Skeletal muscle satellite cell (primary cell): Measurements from ENCODE around the gene DUSP5.
A peak's percentile ranks its signal among the peaks of the same experiment; 100 is the strongest.

ENCODE experiments used
- H3K27me3 ChIP-seq: 2 replicates; pipeline ENCODE4 v1.7.0; 2013; ENCODE audit warnings: low read length; ENCODE audit not compliant: control insufficient read depth, insufficient read depth
- H3K36me3 ChIP-seq: 2 replicates; pipeline ENCODE4 v1.7.0; 2013; ENCODE audit warnings: mild to moderate bottlenecking, control low read depth, low read length; ENCODE audit not compliant: insufficient read depth
- H3K4me1 ChIP-seq: 2 replicates; pipeline ENCODE4 v1.7.0; 2013; ENCODE audit warnings: low read length; ENCODE audit not compliant: control insufficient read depth, insufficient read depth
- H3K4me2 ChIP-seq: 2 replicates; pipeline ENCODE4 v1.7.0; 2013; ENCODE audit warnings: mild to moderate bottlenecking, low read length
- H3K4me3 ChIP-seq: 2 replicates; pipeline ENCODE4 v1.7.0; 2013; ENCODE audit warnings: low read length
- H3K9ac ChIP-seq: 2 replicates; pipeline ENCODE4 v1.7.0; 2013; ENCODE audit warnings: mild to moderate bottlenecking, low read depth, low read length, moderate library complexity
- H3K9me3 ChIP-seq: replicated peaks from 2 replicates; pipeline ENCODE4 v1.7.0; 2013; ENCODE audit warnings: mild to moderate bottlenecking, control low read depth, low read length

Gene DUSP5

GRCh38 chr10:110503528-110504110, 5.9 kb downstream of the DUSP5 start:
- peak overlapping the region; percentile 99 for H3K9ac ChIP-seq

GRCh38 chr10:110504111-110504735, 6.5 kb downstream of the DUSP5 start:
- peak overlapping the region; percentile 99 for H3K9ac ChIP-seq
- no peaks in the 10 kb centered on the region for H3K27me3 ChIP-seq
- H3K36me3 ChIP-seq, result peaks cover 87% of the 10 kb centered on the region
- peak overlapping the region; percentile 94 for H3K4me2 ChIP-seq
- H3K4me3 ChIP-seq, result no peak overlapping the region
- no peaks in the 10 kb centered on the region for H3K9me3 ChIP-seq
- H3K4me1 ChIP-seq, result peaks cover 45% of the 10 kb centered on the region

More at GRCh38 chr10:110503528-110504110, 5.9 kb downstream of the DUSP5 start:
- Histone ChIP-seq H3K4me3 (no peak overlapping the region), H3K27me3 (no peaks in the 10 kb centered on the region), H3K9me3 (no peaks in the 10 kb centered on the region), H3K4me1 (peaks cover 45% of the 10 kb centered on the region), H3K36me3 (peaks cover 86% of the 10 kb centered on the region), H3K4me2 (peak overlapping the region; percentile 94)

- H3K36me3 ChIP-seq, result peaks cover 87% of the 10 kb centered on the region
- H3K9ac ChIP-seq, result no peak overlapping the region
- H3K4me3 ChIP-seq, result no peak overlapping the region
- no peaks in the 10 kb centered on the region for H3K27me3 ChIP-seq
- H3K4me1 ChIP-seq, result peaks cover 45% of the 10 kb centered on the region
- H3K4me2 ChIP-seq, result no peak overlapping the region
- no peaks in the 10 kb centered on the region for H3K9me3 ChIP-seq
Measured at GRCh38 chr10:110505130-110505770, 7.5 kb downstream of the DUSP5 start.

GRCh38 chr10:110506448-110506847, 8.7 kb downstream of the DUSP5 start:
- Histone ChIP-seq H3K4me1 (peaks cover 48% of the 10 kb centered on the region), H3K4me2 (no peak overlapping the region), H3K36me3 (peaks cover 97% of the 10 kb centered on the region)

GRCh38 chr10:110507346-110507745, 9.6 kb downstream of the DUSP5 start:
- no peak overlapping the region for H3K4me2 ChIP-seq
- no peaks in the 10 kb centered on the region for H3K9me3 ChIP-seq
- no peak overlapping the region for H3K4me3 ChIP-seq
- peaks cover 99% of the 10 kb centered on the region for H3K36me3 ChIP-seq
- H3K27me3 ChIP-seq, result no peaks in the 10 kb centered on the region
- no peak overlapping the region for H3K9ac ChIP-seq
- H3K4me1 ChIP-seq, result peaks cover 48% of the 10 kb centered on the region

More at GRCh38 chr10:110506448-110506847, 8.7 kb downstream of the DUSP5 start:
- Histone ChIP-seq H3K9me3 (no peaks in the 10 kb centered on the region), H3K4me3 (no peak overlapping the region), H3K27me3 (no peaks in the 10 kb centered on the region), H3K9ac (no peak overlapping the region)

- no peak overlapping the region for H3K4me3 ChIP-seq
- peaks cover 98% of the 10 kb centered on the region for H3K36me3 ChIP-seq
- H3K9me3 ChIP-seq, result no peaks in the 10 kb centered on the region
- H3K4me1 ChIP-seq, result peaks cover 48% of the 10 kb centered on the region
- H3K9ac ChIP-seq, result no peak overlapping the region
- H3K27me3 ChIP-seq, result no peaks in the 10 kb centered on the region
- no peak overlapping the region for H3K4me2 ChIP-seq
Measured at GRCh38 chr10:110508159-110508788, 10.6 kb downstream of the DUSP5 start.

GRCh38 chr10:110508806-110509544, 11.3 kb downstream of the DUSP5 start:
- peaks cover 98% of the 10 kb centered on the region for H3K36me3 ChIP-seq
- H3K9ac ChIP-seq, result no peak overlapping the region

GRCh38 chr10:110509560-110509959, 11.9 kb downstream of the DUSP5 start:
- Histone ChIP-seq H3K27me3 (no peaks in the 10 kb centered on the region), H3K4me1 (peaks cover 37% of the 10 kb centered on the region), H3K4me2 (no peak overlapping the region), H3K9me3 (no peaks in the 10 kb centered on the region), H3K4me3 (no peak overlapping the region), H3K9ac (no peak overlapping the region), H3K36me3 (peaks cover 95% of the 10 kb centered on the region)

More at GRCh38 chr10:110508806-110509544, 11.3 kb downstream of the DUSP5 start:
- no peaks in the 10 kb centered on the region for H3K27me3 ChIP-seq
- H3K4me3 ChIP-seq, result no peak overlapping the region
- peaks cover 43% of the 10 kb centered on the region for H3K4me1 ChIP-seq
- H3K9me3 ChIP-seq, result no peaks in the 10 kb centered on the region
- no peak overlapping the region for H3K4me2 ChIP-seq

- no peak overlapping the region for H3K4me2 ChIP-seq
- no peaks in the 10 kb centered on the region for H3K27me3 ChIP-seq
- H3K4me1 ChIP-seq, result peaks cover 32% of the 10 kb centered on the region
- peaks cover 94% of the 10 kb centered on the region for H3K36me3 ChIP-seq
- H3K4me3 ChIP-seq, result no peak overlapping the region
- no peaks in the 10 kb centered on the region for H3K9me3 ChIP-seq
- no peak overlapping the region for H3K9ac ChIP-seq
Measured at GRCh38 chr10:110510086-110510485, 12.4 kb downstream of the DUSP5 start.

- H3K36me3 ChIP-seq, result peaks cover 94% of the 10 kb centered on the region
- H3K4me3 ChIP-seq, result no peak overlapping the region
Measured at GRCh38 chr10:110510730-110511129, 13.0 kb downstream of the DUSP5 start.

More at GRCh38 chr10:110510730-110511129, 13.0 kb downstream of the DUSP5 start:
- Histone ChIP-seq H3K9ac (no peak overlapping the region), H3K4me1 (peaks cover 32% of the 10 kb centered on the region), H3K4me2 (no peak overlapping the region), H3K9me3 (no peaks in the 10 kb centered on the region), H3K27me3 (no peaks in the 10 kb centered on the region)
